GM21619 (cell line): ENCODE results near the gene CACNA1C.

Experiments used
- ATAC-seq: cut with Tn5 transposase; IDR thresholded peaks from one replicate; pipeline ENCODE4 v1.9.1; 2021; ENCODE audit not compliant: unreplicated experiment

Gene CACNA1C

DNA sequence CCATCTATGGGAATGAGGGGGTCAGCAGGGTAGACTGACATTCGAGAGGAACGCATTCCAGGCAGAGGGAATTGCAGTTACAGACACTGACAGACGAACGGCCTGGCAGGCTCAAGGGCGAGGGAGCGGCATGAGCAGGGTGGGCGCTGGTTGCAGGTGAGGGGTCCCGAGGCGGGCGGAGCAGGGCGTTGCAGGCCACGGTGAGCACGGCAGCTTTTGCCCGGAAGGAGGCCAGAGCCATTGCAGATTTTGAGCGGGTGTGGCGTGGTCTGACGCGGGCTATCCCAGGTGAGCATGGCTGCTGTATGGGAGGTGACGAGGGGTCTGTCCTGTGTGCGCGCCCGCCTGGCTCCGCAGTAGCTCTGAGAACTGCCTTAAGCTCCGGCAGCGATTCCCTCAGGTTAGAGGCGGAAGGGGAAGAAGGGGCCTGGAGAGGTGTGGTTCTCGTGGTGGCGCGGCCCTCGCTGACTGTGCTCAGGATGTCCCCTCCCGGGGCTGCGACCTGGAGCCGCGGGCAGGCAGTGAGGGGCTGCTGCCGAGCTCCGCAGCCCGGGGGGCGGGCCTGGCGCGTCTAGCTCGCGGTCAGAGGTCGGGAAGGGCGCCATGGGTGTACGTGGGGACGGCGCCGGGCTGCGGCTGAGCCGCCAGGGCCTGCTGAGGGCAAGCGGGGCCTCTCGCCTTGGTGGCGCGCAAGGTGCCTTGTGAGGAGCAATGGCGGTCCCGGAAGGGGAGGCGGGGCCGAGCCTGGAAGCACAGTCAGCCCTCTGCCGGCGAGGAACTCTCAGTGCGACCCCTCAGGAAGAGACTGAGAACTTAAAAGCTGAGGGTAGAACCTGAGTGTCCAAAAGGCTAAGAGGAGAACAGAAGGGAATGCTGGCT, 177.1 kb downstream of the CACNA1C start:
- no peak for ATAC-seq

DNA sequence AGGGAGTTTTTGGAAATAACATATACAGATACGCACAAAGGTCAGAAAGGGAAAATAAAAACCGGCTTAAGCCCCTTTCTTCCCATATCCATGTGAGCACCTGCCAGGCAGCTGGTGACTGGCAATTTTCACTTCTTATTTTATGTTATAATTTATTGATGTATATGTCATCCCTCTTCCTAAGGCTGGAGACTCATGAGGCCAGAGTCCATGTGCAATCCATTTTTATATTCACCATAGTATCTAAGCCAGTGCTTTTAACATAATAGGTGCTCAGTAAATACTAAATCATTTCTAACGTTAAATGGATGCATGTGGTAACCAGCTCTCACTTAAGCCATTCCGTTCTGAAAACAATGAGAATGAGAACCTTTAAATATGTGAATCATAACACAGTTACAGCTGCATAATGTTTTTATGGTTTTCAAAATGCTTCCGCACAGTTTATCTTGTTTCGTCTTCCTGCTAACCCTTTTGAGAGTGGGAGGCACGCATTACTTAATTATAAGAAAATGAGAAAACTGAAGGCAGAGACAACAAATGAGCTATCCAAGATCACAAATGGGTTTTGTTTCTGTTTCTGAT, 178.3 kb downstream of the CACNA1C start:
- no peak for ATAC-seq

DNA sequence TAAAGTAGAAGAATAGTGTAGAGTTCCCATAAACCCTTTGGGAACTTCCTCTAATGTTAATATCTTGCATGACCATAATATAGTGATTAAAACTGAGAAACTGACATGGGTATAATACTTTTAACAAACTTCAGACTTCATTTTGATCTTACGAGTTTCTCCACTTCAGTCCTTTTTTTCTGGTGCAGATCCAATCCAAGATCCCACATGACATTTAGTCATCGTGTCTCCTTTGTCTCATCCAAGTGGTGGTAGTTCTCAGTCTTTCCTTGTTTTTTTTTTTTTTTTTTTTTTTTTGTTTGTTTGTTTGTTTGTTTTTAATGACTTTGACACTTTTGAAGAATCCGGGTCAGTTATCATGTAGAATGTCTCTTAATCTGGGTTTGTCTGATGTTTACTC, 179.2 kb downstream of the CACNA1C start:
- no peak for ATAC-seq

DNA sequence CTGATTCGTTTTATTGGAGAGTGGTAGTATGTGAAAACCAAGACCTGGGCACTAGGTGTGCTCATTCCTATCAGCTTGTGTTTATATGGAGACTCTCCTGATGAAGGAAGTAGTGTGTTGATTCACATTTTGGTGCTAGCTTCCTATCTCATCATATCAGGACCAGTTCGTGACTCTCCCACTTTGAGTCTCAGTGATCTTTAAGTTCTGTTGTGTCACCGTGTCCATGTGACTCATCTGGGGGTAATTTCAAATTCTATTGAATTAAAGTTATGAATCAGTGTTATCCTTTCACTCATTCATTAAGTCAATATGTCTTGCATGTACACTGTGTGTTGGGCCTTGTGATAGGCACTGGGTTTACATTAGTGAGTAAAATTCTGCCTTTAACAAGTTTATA, 180.2 kb downstream of the CACNA1C start:
- ATAC-seq: no peak

DNA sequence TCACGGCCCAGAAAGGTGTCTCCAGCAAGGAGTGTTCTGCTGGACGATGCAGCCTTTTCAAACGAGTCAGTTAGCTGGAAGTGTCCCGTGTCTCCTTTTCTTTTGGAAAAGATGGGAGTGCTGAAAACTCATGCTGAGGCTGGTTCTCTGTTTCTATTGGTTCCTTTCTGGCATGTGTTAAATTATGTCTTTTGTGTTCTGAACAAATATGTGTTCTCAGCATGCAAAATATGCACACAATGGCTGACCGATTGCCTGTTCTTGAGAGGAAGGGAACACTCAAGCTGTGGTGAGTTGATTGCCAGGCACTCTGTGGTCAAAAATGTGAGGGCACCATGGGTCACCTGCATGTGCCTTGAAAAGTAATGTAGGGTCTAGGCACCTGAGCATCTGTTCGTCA, 181.3 kb downstream of the CACNA1C start:
- ATAC-seq: no peak

DNA sequence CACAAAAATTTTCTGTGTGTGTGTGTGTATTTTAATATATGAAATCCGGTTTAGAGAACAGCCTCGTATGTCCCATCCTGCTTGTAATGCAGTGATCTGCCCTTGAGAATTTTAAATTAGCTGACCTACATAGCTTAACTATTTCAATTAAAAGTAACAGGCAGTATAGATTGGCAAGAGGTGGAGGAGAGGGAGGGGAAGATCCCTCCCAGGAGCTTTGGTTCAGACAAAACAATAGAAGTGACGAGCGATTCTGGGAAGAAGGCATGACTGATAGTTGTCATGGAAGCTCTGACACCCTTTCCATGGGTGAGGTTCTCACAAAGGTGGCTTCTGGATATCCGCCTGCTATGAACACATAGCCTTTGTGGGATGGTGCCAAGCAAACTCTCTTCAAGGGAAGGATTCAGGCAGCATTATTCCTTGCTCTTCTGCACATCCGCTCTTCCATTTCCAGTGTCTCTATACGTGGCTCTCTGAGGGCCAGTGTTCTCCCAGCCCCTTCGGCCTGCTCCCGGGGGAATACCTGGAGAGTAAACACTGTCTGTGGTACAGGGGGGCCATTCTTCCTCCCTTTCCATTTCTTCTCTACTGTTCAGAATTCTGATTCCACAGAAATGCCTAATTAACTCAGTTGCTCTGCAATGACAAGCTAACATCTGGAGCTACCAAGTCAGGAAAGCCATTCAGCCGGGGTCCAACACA, 182.0 kb downstream of the CACNA1C start:
- ATAC-seq: no peak

DNA sequence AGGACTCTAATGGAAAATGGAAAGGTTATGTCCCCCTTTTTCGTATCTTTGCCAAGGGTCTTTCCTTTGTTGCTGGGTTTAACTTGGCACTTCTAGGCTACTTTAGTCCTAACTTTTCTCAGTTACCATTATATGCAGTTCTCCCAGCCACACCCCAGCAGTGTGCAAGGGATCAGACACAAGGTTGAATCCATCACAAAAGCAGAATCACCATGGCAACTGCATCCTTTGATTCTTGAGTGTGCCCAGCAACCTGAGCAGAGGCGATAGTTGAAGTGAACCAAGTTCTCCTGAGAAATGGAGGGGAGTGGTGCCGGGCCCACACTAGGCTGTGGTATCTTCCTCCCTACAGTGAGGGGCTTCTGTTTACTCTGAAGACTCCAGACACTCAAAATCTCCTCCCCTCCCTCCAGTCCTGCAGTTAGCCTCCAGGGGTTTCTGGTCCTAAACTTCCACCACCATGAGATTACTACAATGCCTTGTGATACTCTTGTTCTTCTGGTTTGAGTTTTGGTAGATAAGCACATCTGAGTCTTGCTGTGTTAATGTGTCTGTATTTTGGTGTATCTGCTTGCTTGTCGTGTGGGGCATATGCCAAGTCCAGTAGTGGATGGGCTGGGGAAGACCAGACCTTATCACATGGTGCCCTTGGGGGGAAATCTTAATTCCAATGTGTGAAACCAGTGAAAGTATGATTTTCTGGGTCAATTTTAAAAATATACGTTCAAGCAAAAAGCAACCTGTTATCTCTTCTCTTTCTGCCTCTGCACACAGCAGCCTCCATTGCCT, 183.9 kb downstream of the CACNA1C start:
- no peak for ATAC-seq

DNA sequence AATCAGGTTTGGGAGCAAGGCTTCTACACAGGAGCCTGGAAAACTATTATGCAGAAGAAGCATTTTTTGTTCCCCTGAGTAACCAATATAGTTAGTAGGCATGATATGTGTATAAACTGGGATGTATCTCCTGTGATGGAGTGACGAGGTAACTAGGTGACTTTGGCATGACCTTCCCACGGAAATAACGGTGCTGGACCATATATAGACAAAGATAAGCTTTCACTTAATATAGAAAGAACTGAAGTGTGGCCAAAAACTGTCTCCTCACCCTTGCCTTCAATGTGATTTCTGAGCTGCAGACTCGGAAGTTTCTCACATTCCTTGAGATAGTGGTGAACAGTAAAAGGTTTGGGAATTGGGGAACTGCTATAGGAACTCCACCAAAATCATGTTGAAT, 185.3 kb downstream of the CACNA1C start:
- ATAC-seq: no peak

DNA sequence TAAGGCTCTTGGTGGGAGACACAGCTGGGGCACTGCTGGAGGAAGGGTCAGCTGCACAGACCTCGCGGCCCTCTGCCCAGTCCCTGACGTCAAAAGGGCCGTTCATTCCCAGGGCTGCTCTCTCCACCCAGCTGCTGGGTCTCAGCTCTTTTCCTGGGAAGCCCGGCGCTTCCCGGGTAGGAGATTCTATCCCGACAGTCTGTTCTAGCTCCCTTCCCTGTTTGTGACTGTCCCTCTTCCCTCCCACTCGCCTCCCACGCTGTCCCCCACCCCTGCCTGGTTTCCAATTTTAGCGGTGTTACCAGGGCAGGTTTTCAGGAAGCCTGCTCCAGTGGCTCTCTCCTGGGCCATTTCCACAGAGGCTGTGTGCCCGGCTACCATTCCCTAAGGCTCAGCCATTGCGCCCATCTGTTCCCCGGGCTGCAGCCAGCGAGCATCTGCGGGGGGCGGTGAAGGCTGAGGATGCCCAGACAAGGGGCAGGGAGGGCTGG, 186.6 kb downstream of the CACNA1C start:
- ATAC-seq: no peak

DNA sequence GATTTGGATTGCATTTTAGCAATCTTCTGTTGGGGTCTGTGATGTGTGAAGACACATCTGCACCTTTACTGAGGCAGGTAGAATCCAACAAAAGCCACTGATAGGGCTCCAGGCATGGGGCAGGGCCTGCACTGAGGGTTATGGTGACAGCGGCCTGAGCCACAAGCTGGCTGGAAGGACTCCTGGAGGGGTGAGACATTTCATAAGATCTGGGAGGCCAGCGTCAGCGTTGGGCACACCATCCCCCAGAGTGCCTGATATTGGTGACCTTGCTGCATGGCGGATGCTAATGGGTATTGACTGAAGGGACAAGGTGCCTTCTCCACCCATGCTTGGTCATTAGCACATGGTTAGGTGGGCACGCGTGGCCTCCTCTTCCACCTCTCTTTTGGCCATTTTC, 187.6 kb downstream of the CACNA1C start:
- ATAC-seq: no peak

DNA sequence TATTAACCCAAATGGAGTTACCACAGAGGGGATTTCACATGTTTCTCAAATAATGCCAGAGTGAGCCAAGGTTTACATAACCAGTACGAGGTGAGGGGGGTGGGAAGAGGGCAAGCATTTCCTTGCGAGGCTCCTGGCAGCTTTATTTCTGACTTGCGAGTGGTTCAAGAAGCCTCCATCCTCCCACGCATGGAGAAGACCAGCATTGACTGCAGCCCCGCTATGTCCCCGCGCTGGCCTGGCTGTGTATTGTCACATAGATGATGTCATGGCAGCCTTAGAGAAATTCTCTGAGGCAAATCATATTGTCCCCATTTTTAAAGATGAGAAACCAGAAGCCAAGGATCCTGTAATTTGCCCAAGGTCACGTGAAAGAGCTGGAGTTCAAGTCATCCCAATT, 188.2 kb downstream of the CACNA1C start:
- ATAC-seq: no peak

DNA sequence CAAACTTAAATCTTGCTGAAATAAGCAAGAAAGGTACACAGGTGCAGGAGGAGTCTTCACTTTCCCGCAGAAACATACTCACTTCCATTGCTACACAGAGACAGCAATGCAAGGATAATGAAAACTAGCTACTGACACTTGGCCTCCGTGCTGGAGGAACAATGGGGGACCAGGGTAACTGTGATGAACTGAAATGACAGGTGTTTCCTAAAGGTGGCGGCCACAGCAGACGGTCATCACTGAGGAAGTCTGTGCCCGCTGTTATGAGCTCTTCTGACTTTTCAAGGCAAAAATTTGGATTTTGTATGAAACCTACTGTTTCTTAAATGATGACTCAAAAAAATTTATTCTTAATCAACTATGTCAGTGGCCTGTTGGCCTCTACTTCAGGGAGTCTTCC, 189.4 kb downstream of the CACNA1C start:
- ATAC-seq: no peak

DNA sequence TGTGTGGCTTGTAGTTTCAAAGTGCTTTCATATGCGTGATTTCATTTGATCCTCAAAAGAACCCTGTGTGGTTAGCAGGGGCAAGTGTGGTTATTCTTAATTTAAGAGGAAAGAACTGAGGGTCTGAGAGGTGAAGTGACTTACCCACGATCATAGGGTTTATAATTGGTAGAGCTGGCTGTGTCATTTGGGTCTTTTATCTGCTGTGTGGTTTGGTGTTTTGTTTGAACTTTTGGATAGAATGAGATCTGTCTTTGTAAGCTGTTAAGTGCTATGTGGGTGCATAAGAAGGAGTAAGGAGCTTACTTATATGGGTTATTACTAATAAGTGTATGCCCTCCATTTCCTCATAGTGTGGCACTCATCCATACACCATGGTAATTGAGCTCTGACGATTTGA, 190.0 kb downstream of the CACNA1C start:
- no peak for ATAC-seq

DNA sequence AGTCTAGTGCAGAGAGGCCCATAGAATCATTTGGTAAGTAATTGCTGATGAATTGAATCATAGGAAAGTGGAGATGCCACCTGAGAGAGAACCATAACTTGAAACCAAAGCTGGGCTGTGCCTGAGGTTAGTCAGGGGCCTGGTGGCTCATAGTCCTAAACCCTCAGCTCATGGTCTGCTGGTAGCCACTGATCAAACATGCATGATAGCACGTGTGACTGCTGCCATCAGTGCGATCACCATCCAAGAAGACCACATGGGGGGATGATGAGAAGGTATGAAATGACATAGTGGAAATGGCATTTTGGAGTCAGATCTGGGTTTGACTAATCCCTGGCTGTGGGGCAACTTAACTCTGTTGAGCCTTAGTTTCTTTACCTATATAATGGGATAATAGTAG, 190.5 kb downstream of the CACNA1C start:
- no peak for ATAC-seq

DNA sequence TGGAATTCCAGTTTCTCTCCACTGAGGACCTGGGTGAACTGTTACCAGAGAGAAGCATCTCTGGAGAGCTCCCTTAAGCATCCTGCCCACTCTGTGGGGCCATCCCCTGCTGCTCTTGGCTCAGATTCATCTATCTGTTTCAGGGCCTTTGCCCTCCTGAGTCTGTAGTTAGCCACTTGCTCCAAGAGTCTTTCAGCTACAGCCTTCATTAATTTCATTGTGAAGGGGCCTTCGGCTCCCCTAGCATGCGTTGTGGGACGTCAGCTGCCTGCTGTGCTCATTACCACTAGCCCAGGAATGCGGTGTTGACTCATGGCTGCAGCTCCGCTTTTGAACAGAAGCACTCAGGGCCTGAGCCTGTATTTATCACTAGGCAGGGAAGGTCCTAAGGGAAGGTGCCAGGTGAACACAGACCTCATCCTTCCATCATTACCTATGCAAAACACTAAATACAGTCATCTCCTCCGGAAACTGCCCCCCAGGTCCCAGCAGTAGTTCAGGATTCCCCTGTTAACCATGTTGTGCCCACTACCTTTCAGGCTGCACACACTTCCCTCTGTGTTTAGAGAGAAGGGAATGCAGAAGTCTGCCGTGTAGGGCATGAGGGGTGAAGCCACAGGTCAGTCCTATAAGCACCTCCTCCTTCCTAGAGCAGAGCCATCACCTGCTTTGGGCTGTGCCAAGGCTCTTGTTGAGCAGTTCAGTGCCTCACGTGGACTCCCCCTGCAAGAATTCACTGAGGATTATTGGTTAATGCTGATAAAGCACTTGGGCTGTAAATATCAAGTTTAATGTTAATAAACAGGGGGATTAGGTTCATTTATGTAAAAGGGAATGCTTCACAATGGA, 191.4 kb downstream of the CACNA1C start:
- ATAC-seq: no peak

DNA sequence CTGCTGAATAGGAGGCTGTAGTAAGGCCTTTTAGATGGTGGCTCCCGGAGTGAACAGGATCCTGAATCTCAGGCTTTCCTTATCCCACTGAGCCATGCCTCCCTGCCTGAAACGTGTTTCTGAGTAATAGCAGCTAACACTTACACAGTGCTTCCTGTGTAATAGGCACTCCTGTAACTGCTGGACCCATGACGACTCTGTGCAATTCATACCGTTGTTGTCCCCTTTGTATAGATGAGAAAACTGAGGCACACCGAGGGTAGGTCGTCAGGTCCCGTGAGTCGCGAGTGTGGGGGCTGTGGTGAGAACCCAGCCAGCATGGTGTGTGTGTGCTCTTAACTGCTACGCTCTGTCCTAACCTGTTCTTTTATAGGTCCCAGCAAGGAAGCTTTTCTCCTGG, 193.6 kb downstream of the CACNA1C start:
- ATAC-seq: no peak

DNA sequence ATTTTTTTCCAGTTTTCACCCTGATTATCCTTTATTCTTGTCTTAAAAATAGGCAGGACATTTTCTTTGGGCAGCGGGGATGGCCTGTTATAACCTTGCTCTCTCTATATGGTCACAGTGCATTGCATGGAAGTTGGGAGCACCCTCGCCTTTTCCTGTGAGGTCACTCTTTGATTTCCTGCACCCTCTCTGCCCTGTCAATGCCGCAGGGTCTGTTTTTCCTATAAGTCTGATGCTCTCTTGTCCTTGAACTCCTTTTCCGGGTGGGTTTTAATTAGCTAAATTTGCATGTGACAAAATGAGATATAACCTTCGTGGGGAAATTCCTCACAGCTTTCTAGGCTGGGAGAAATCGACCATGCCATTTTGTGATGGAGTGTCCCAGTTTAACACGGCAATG, 194.3 kb downstream of the CACNA1C start:
- ATAC-seq: no peak

DNA sequence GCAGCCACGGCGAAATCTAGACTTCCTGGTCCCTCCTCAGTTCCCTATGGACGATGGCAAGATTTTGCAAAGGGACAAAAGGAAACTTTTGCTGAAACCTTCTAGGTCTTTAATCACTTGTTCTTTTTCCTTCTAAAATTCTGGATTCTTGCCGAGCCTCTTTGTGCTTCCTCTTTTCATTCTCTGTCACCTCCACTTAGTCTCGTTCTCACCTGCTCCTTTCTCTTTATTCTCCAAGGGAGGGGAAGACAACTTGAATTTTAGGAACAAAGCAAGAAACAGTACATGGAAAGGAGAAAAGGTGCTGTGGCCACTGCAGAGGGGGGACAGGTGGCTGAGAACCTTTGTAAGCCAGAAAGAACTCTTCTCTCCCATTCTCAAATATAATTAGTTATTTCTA, 194.8 kb downstream of the CACNA1C start:
- no peak for ATAC-seq

DNA sequence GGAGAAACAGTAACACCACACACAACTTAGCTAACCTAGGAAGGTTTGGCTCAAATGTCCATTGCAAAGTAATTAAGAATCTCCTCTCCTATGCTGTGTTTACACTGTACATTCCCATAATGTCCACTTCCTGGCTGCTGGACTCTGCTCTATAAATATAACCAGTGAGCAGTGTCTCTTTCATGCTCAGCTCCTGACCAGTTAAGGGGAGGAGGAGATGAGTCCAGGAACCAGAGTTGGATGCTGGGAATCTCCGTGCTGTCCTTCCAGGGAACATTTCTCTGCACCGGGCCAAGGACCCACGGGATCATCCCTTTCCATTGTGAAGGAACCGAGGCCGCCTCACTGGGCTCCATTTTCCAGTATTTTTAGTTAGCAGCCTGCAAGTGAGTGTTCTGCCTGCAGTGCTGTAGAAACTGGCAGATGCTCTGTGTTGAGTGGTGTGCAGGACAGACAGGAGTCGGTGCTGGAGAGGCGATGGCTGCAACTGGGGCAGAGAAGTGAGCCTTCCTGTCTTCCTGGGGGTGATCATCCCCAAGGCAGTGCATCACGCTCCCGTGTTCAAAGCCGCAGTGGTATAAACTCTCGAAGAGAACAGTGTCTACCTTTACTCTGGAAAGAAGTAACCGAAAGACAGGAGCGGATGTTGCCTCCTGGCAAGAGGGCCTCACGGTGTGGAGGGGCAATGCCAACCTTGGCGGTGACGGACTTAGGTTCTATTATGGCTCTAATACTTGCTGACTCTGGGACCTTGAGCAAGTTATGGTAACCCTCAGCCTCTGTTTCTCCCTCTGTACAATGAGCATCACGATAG, 195.5 kb downstream of the CACNA1C start:
- ATAC-seq: no peak
